ENCODE results near the gene MAPK4.
"Not testable (repeated sequence)": the region's sequence is repeated elsewhere in the genome, so short reads cannot be mapped to it uniquely, and the experiment has no call there.

Gene MAPK4

DNA sequence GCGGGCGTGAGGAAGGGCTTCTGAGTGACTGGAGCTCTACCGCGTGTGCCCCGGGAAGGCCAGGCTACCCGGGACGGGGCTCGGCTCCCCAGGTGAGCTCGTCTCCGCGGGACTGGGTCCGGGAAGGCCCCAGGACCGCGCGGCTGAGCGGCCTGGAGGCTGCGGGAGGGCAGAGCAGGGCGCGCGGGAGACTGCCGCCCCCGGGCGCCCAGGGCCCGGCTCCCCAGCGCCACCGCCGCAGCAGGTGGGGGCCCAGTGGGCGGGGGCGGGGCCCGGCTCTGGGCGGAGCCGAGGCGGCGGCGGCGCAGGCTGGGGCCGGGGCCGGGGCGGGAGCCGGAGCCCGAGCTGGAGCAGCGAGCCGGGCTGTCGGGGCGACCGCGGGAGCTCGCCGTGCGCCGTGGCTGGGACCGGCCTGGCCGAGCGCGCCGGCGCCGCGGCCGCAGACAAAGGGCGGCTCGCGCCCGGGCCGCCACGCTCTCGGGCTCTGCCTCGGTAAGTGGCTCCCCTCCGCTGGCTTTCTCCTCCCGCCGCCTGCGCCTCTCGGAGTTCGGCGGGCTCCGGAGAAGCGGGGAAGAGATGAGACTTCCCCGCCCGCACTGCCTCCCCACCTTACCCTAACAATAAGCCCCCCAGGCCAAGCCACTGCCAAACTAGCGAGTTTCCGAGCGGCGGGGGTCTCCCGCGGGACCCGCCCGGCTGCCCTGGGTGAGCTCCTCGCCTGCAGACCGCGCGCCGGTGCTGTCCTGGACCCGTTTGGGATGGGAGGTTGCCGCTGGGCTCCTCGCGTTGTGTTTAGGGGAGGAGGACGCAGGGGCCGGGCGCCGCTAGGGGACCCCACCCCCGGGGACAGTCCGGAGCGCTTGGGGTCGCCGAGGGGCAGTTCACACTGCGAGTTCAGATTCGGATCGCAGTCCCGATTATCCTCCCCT is at the start of gene MAPK4:
Gene MAPK4 (plus strand): TSS at position 336 of the 929 bp plus-strand sequence. CDS start 103,872 bp downstream, outside the sequence.
- DNase-seq (ENCODE audit: low read depth, low spot score) = no peak

DNA sequence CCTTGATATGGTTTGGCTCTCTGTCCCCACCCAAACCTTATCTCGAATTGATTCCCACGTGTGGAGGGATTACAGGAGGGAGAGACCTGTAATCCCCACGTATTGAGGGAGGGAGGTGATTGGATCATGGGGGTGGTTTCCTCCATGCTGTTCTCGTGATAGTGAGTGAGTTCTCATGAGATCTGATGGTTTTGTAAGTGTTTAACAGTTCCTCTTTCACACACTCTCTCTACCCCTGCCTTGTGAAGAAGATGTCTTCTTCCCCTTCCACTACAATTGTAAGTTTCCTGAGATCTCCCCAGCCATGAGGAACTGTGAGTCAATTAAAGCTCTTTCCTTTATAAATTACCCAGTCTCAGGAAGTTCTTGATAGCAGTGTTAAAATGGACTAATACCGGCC is 42.6 kb upstream of the MAPK4 start:
- DNase-seq (ENCODE audit: low read depth, low spot score) = not testable (repeated sequence)

GRCh38 chr18:50518787-50519546 is 40.9 kb upstream of the MAPK4 start:
- DNase-seq (ENCODE audit: low read depth, low spot score) = no peak

GRCh38 chr18:50523165-50523564 is 36.7 kb upstream of the MAPK4 start:
- no peak for DNase-seq (ENCODE audit: low read depth, low spot score)

DNA sequence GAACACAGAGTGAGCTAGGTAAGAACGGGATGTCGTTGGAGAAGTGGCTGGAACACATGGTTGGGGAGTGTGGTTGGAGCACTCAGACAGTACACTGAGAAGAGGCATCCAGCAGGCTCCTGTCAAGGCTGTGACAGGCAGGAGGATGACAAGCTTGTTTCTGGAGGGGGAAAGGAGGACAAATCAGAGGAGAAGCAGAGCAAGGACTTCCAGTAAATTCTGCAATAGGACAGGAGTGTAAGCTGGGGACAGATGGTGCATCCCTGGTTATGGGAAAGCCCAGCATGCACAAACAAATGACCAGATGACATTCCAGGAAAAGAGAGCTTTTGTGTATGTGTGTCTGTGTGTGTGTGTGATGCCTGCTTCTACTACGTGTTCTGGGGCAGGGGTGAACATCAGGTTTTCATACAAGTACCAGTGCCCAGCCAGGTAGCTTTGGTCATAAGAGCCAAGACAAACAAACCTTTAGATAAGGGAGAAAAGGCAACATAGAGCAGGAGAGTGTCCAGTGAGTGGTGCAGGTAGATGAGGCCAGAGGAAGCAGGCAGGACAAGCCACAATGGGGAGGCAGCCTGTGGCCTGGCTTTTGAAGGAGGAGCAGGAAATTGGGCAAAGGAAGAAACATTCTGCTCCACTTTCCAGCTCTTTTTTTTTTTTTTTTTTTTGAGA is 32.1 kb upstream of the MAPK4 start:
- DNase-seq (ENCODE audit: low read depth, low spot score) = no peak

DNA sequence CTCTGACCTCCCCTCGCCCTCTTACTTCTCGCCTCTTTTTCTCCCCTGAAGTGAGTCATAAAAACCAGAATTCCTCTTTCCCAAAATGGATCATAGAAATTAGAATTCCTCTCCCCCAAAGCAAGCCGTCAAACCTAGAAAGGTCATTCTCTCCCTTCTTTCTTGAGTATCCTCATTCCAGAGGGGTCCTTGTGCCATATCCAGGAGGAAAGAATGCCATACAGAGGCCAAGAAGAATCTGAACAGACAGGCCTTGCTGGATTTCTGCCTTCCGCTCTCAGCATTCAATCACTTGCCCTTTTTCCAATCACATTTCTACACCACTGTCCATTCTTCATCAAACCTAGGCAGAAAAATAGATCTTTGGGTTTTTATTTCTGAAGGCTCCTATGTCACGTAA is 31.1 kb upstream of the MAPK4 start:
- DNase-seq (ENCODE audit: low read depth, low spot score) = no peak

DNA sequence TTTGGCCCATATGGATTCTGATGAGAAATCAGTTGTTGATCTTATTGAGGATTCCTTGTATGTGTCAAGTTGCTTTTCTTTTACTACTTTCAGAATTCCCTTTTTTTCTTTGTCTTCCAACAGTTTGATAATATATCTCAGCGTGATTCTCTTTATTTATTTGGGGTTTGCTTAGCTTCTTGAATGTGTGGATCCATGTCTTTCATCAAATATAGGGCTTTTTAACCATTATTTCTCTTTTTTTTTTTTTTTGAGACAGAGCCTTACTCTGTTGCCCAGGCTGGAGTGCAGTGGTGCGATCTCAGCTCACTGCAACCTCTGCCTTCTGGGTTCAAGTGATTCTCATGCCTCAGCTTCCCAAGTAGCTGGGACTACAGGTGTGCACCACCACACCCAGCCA is 26.1 kb upstream of the MAPK4 start:
- not testable (repeated sequence) for DNase-seq (ENCODE audit: low read depth, low spot score)

- not testable (repeated sequence) for DNase-seq (ENCODE audit: low read depth, low spot score)
Observed at GRCh38 chr18:50544476-50544875, 15.4 kb upstream of the MAPK4 start.

DNA sequence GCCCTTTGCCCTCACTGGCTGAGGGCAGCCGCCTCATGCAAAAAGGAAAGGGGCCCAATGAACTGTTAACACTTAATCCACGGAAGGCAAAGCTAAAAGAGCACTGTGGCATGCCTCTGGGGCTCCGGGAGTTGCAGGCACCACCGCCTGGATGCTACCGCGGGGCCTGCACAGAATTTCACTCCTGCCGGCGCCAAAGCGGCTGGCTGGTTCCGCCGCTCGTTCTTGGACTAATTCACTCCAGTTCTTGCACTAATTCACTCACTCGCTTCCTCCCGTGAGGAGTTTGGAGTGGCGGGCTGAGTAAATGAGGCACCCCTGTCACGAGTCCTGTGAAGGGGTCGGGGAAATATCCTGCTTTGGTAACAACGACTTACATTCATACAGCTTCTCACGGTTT is 14.0 kb upstream of the MAPK4 start:
- DNase-seq (ENCODE audit: low read depth, low spot score) = no peak

- DNase-seq (ENCODE audit: low read depth, low spot score) = no peak
Observed at GRCh38 chr18:50548160-50548559, 11.7 kb upstream of the MAPK4 start.

GRCh38 chr18:50551651-50552050 is 8.2 kb upstream of the MAPK4 start:
- not testable (repeated sequence) for DNase-seq (ENCODE audit: low read depth, low spot score)

GRCh38 chr18:50558157-50558556 is 1.7 kb upstream of the MAPK4 start:
- DNase-seq (ENCODE audit: low read depth, low spot score) = no peak

GRCh38 chr18:50558948-50559751 is 737 bp upstream of the MAPK4 start:
- no peak for DNase-seq (ENCODE audit: low read depth, low spot score)

GRCh38 chr18:50560681-50561629 is 1.1 kb downstream of the MAPK4 start:
- DNase-seq (ENCODE audit: low read depth, low spot score) = no peak

GRCh38 chr18:50562258-50562657 is 2.4 kb downstream of the MAPK4 start:
- not testable (repeated sequence) for DNase-seq (ENCODE audit: low read depth, low spot score)

GRCh38 chr18:50562686-50563085 is 2.8 kb downstream of the MAPK4 start:
- DNase-seq (ENCODE audit: low read depth, low spot score) = no peak

DNA sequence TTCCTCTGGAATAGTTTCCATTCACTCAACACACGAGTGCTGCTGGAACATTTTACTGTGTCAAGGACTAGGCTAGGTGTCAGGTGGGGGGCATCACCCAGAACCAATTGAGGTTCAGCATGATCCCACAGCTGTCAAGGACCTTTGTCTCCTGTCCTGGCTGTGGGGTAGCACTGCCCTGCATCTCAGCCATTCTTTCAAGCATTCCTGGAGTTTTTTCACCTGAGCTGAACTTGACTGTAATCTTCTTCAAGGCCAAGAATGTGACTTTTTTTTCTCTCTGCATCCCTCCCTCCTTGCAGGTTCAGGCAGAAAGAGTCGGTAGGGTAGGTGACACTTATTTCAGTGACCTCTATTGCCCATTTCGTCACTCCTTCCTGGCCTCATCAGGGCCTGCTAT is 3.5 kb downstream of the MAPK4 start:
- DNase-seq (ENCODE audit: low read depth, low spot score) = no peak

- no peak for DNase-seq (ENCODE audit: low read depth, low spot score)
Observed at GRCh38 chr18:50569930-50570329, 10.0 kb downstream of the MAPK4 start.

DNA sequence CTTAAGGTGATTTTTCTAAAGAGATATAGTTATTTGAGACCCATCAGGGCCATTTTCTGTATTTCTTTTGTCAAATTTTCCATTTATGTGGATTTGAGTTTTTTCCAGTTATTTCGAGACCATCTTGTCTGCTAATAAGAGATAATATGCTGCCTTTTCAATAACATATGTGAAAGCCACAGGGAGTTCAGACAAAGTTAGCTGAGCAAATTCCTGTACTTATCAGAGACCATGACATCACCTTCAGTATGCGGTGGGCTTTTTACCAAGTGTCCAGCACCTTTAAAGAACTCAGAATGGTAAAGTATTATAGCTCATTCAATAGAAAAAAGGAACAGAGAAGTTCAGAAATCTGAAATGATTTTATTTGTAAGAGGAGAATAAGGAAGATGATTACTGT is 11.7 kb downstream of the MAPK4 start:
- no peak for DNase-seq (ENCODE audit: low read depth, low spot score)

- not testable (repeated sequence) for DNase-seq (ENCODE audit: low read depth, low spot score)
Observed at GRCh38 chr18:50573196-50573595, 13.3 kb downstream of the MAPK4 start.
